Upper lobe of left lung (tissue), 4 donors: ENCODE measurements around the gene CTCFL.

ENCODE experiments used
- CTCF ChIP-seq, 6 experiments: fragments of 450-650 bp in 4 of 6; fragments of 200-600 bp in 2 of 6; sonication (generic) in 2 of 6; IDR thresholded peaks; one replicate each; pipeline ENCODE4 v1.5.1; 2016 to 2019; ENCODE audit warnings: antibody characterized with exemption in 6 of 6
- EP300 ChIP-seq, 4 donors: sonication (generic); formaldehyde crosslinking; IDR thresholded peaks; one replicate each; pipeline ENCODE4 v1.5.1; 2017; ENCODE audit warnings: antibody characterized with exemption in 4 of 4, control low read depth in 2 of 4
- POLR2A ChIP-seq, 4 donors: fragments of 450-650 bp; IDR thresholded peaks; one replicate each; pipeline ENCODE4 v1.5.1; 2016 to 2017; ENCODE audit warnings: antibody characterized with exemption in 4 of 4, mild to moderate bottlenecking in 2 of 4

GRCh38 chr20:57525328-57526086 is 567 bp upstream of the CTCFL start:
- no peak for TF ChIP-seq EP300 (IDR thresholded peaks at IDR 0.05)
- no peak for TF ChIP-seq CTCF (IDR thresholded peaks at IDR 0.05)
- no peak for TF ChIP-seq POLR2A (IDR thresholded peaks at IDR 0.05)
